Measurements from ENCODE around the gene MBIP.

MBIP gene

GRCh38 chr14:36313206-36313605, 7.2 kb downstream of the MBIP start:
- no peak for DNase-seq (ENCODE audit: low spot score)

- DNase-seq (ENCODE audit: low spot score): no peak
These were observed 13.6 kb downstream of the MBIP start for GRCh38 chr14:36306836-36307235.

- DNase-seq (ENCODE audit: low spot score): no peak
These were observed 15.5 kb downstream of the MBIP start for GRCh38 chr14:36304895-36305294.

GRCh38 chr14:36303960-36304359, 16.5 kb downstream of the MBIP start:
- no peak for DNase-seq (ENCODE audit: low spot score)

GRCh38 chr14:36302823-36303222, 17.6 kb downstream of the MBIP start:
- no peak for DNase-seq (ENCODE audit: low spot score)

- DNase-seq (ENCODE audit: low spot score): no peak
These were observed 19.3 kb downstream of the MBIP start for GRCh38 chr14:36301159-36301558.

- DNase-seq (ENCODE audit: low spot score): no peak
These were observed 20.1 kb downstream of the MBIP start for GRCh38 chr14:36300337-36300736.

GRCh38 chr14:36295642-36296627, 24.5 kb downstream of the MBIP start:
- no peak for DNase-seq (ENCODE audit: low spot score)

GRCh38 chr14:36294543-36294942, 25.9 kb downstream of the MBIP start:
- DNase-seq (ENCODE audit: low spot score): no peak

- DNase-seq (ENCODE audit: low spot score): no peak
These were observed 26.6 kb downstream of the MBIP start for GRCh38 chr14:36293824-36294223.

GRCh38 chr14:36289954-36290353, 30.5 kb downstream of the MBIP start:
- DNase-seq (ENCODE audit: low spot score): no peak

GRCh38 chr14:36288496-36288895, 31.9 kb downstream of the MBIP start:
- DNase-seq (ENCODE audit: low spot score): no peak

GRCh38 chr14:36284971-36285595, 35.4 kb downstream of the MBIP start:
- no peak for DNase-seq (ENCODE audit: low spot score)

GRCh38 chr14:36281309-36281708, 39.1 kb downstream of the MBIP start:
- DNase-seq (ENCODE audit: low spot score): no peak

GRCh38 chr14:36279306-36280190, 40.9 kb downstream of the MBIP start:
- DNase-seq (ENCODE audit: low spot score): no peak

- no peak for DNase-seq (ENCODE audit: low spot score)
These were observed 44.7 kb downstream of the MBIP start for GRCh38 chr14:36275741-36276140.

GRCh38 chr14:36271939-36272907, 48.2 kb downstream of the MBIP start:
- no peak for DNase-seq (ENCODE audit: low spot score)

- DNase-seq (ENCODE audit: low spot score): no peak
These were observed 49.2 kb downstream of the MBIP start for GRCh38 chr14:36271222-36271621.

GRCh38 chr14:36270191-36270590, 50.2 kb downstream of the MBIP start:
- DNase-seq (ENCODE audit: low spot score): no peak

GRCh38 chr14:36268121-36268520, 52.3 kb downstream of the MBIP start:
- DNase-seq (ENCODE audit: low spot score): no peak

GRCh38 chr14:36264595-36264994, 55.8 kb downstream of the MBIP start:
- no peak for DNase-seq (ENCODE audit: low spot score)

All from CD4-positive, alpha-beta T cell treated with Interleukin-15 for 4 hours (primary cell).